Mesenchymal stem cell (in vitro differentiated cells and primary cell): ENCODE data around the gene SMURF1.
A peak's percentile ranks its signal among the peaks of the same experiment; 100 is the strongest.

Experiments used
- DNase-seq: peaks from one replicate; pipeline ENCODE4 v3.0.0-alpha.2; 2013
- H2AFZ ChIP-seq: one replicate; pipeline ENCODE4 v1.6.1; 2013; ENCODE audit warnings: low read depth, mild to moderate bottlenecking, control low read depth, inconsistent platforms, low read length, moderate library complexity
- H2AK5ac ChIP-seq: 2 replicates; pipeline ENCODE4 v1.6.1; 2013; ENCODE audit warnings: low read length, moderate library complexity, mild to moderate bottlenecking, inconsistent platforms; ENCODE audit not compliant: severe bottlenecking
- H2BK120ac ChIP-seq: one replicate; pipeline ENCODE4 v1.6.1; 2013; ENCODE audit warnings: low read depth, mild to moderate bottlenecking, inconsistent platforms, low read length, moderate library complexity
- H2BK12ac ChIP-seq, 2 experiments: one replicate each; pipeline ENCODE4 v1.6.1; 2013; ENCODE audit warnings: inconsistent platforms in 2 of 2, low read length in 2 of 2, mild to moderate bottlenecking in 2 of 2, moderate library complexity in 2 of 2, control low read depth in 1 of 2
- H2BK15ac ChIP-seq: one replicate; pipeline ENCODE4 v1.6.1; 2013; ENCODE audit warnings: mild to moderate bottlenecking, low read depth, inconsistent platforms; ENCODE audit not compliant: poor library complexity, severe bottlenecking
- H2BK5ac ChIP-seq: 2 replicates; pipeline ENCODE4 v1.6.1; 2013; ENCODE audit warnings: low read depth, mild to moderate bottlenecking, low read length, control low read depth, inconsistent platforms; ENCODE audit not compliant: poor library complexity, severe bottlenecking
- H3K14ac ChIP-seq, 2 experiments: one replicate each; pipeline ENCODE4 v1.6.1; 2013; ENCODE audit warnings: inconsistent platforms in 2 of 2, low read length in 2 of 2, control low read depth in 1 of 2, mild to moderate bottlenecking in 1 of 2, moderate library complexity in 1 of 2
- H3K18ac ChIP-seq, 2 experiments: one replicate each; pipeline ENCODE4 v1.6.1; 2013; ENCODE audit warnings: inconsistent platforms in 2 of 2, low read length in 2 of 2, control low read depth in 1 of 2, low read depth in 1 of 2, mild to moderate bottlenecking in 1 of 2
- H3K23ac ChIP-seq, 2 experiments: one replicate each; pipeline ENCODE4 v1.6.1; 2013; ENCODE audit warnings: inconsistent platforms in 2 of 2, low read length in 2 of 2, mild to moderate bottlenecking in 2 of 2, moderate library complexity in 2 of 2, control low read depth in 1 of 2
- H3K27ac ChIP-seq: 2 replicates; pipeline ENCODE4 v1.5.1; 2013; ENCODE audit warnings: mild to moderate bottlenecking, moderate library complexity, low read length, control low read depth, inconsistent platforms; ENCODE audit not compliant: poor library complexity, severe bottlenecking
- H3K27me3 ChIP-seq, 2 experiments: 2 replicates each; pipeline versions ENCODE4 v1.6.1 to v1.7.0; 2013; ENCODE audit warnings: low read length in 2 of 2, mild to moderate bottlenecking in 2 of 2, moderate library complexity in 2 of 2, control low read depth in 1 of 2, inconsistent platforms in 1 of 2; ENCODE audit not compliant: control insufficient read depth in 1 of 2, insufficient read depth in 1 of 2
- H3K36me3 ChIP-seq, 2 experiments: 2 replicates each; pipeline versions ENCODE4 v1.6.1 to v1.7.0; 2013; ENCODE audit warnings: low read length in 2 of 2, control low read depth in 1 of 2, inconsistent platforms in 1 of 2, low read depth in 1 of 2, mild to moderate bottlenecking in 1 of 2; ENCODE audit not compliant: insufficient read depth in 2 of 2, control insufficient read depth in 1 of 2
- H3K4ac ChIP-seq, 2 experiments: one replicate each; pipeline ENCODE4 v1.6.1; 2013; ENCODE audit warnings: inconsistent platforms in 2 of 2, low read length in 2 of 2, mild to moderate bottlenecking in 2 of 2, moderate library complexity in 2 of 2, control low read depth in 1 of 2, low read depth in 1 of 2
- H3K4me1 ChIP-seq: 2 replicates; pipeline ENCODE4 v1.6.1; 2013; ENCODE audit warnings: low read depth, low read length, control low read depth; ENCODE audit not compliant: control insufficient read depth, insufficient read depth
- H3K4me2 ChIP-seq: 2 replicates; pipeline ENCODE4 v1.6.1; 2013; ENCODE audit warnings: low read length, mild to moderate bottlenecking, inconsistent platforms; ENCODE audit not compliant: poor library complexity, severe bottlenecking
- H3K4me3 ChIP-seq, 2 experiments: 2 replicates each; pipeline versions ENCODE4 v1.5.1 to v1.7.0; 2013; ENCODE audit warnings: low read length in 2 of 2, mild to moderate bottlenecking in 2 of 2, control low read depth in 1 of 2, low read depth in 1 of 2; ENCODE audit not compliant: insufficient read depth in 1 of 2
- H3K79me1 ChIP-seq: replicated peaks from 2 replicates; pipeline ENCODE4 v1.6.1; 2013; ENCODE audit warnings: mild to moderate bottlenecking, control low read depth, low read length, inconsistent platforms; ENCODE audit not compliant: poor library complexity, severe bottlenecking
- H3K9ac ChIP-seq: 2 replicates; pipeline ENCODE4 v1.7.0; 2013; ENCODE audit warnings: mild to moderate bottlenecking, low read length, moderate library complexity
- H3K9me3 ChIP-seq: 2 replicates; pipeline ENCODE4 v1.7.0; 2013; ENCODE audit warnings: mild to moderate bottlenecking, low read length; ENCODE audit not compliant: control insufficient read depth
- H4K8ac ChIP-seq: one replicate; pipeline ENCODE4 v1.6.1; 2013; ENCODE audit warnings: inconsistent platforms, mild to moderate bottlenecking, low read length, moderate library complexity
- H4K91ac ChIP-seq: one replicate; pipeline ENCODE4 v1.6.1; 2013; ENCODE audit warnings: mild to moderate bottlenecking, low read length, inconsistent platforms
- WGBS: methylation state at CpG from one replicate; pipeline ENCODE4 v1.1.7; 2013; ENCODE audit warnings: mixed read lengths; 5-methylcytosine and 5-hydroxymethylcytosine counted together

SMURF1 gene

DNA sequence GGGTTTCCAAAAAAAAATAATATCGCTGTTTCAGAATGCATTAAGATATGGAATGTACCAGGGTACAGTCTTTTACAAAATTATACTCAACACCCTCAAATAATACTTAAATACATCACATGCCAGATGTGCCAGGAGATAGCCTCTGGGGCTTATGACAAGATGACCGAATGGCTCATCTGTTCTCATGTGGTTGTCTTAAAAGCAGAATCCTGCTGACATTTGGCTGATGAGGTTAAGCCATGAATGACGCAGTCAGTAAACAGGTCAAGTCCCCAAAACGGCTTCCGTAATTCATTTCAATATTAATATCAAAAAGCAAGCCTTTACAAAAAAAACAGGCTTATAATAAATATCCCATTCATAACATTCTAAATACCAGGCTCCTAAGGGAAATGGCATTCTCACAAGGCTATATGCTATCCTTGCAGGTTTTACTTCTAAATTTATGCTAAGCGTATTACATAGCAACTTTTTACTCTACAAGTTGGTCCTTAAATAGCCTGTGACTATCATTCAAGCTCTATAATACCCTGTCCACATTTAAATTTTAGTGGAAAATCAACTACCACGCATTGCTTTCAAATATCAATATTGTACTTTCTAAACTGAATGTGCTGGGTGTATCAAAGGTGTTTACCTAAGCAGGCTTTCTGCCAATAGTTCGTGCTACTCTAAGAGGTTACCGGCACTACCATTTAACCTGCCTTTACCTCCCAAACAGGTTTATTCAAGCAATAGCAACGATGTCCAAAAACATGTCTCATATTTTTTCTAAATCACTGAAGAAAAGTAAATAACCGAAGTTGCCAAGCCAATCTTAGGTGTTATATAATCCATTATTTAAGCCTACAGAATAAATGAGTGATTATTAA lies 15.6 kb downstream of the SMURF1 start:
- Histone ChIP-seq H3K14ac (no peak overlapping the region), H4K91ac (no peak overlapping the region), H3K23ac (no peak overlapping the region), H4K8ac (no peak overlapping the region), H3K27me3 (no peaks in the 10 kb centered on the region), H2BK5ac (no peak overlapping the region), H2AK5ac (no peak overlapping the region), H3K18ac (no peak overlapping the region), H2BK12ac (no peak overlapping the region), H2BK120ac (no peak overlapping the region), H3K4me2 (no peak overlapping the region), H3K36me3 (no peaks in the 10 kb centered on the region), H3K4me1 (peaks cover 12% of the 10 kb centered on the region), H2BK15ac (no peak overlapping the region), H3K9ac (peak overlapping the region; percentile 78), H3K4me3 (peak overlapping the region in 1 of 2 experiments; percentile 55), H3K9me3 (no peaks in the 10 kb centered on the region), H3K4ac (no peak overlapping the region), H2AFZ (no peak overlapping the region), H3K27ac (no peak overlapping the region), H3K79me1 (peaks cover 6% of the 10 kb centered on the region)
- no peak for DNase-seq
- whole genome bisulfite sequencing: 90% methylated on average over 9 of the region's 11 CpGs

DNA sequence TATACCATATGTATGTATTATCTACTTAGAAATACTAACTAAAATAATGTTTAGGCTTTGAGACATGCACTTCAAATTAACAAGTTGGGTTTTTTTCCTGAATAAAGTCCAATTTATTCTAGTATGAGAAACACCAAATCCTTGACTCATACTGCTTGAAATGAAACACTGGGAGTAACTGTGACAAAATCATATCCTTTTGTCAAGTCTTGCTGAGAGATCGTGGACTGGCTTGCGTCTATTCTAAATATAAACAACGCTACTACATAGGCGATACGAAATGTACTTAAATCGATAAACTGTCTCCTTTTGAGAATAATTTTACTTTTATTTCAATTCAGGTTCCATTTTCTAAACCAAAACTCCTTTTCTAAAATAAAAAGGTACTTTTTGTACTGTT lies 16.3 kb downstream of the SMURF1 start:
- Histone ChIP-seq H2AK5ac (no peak overlapping the region), H3K9me3 (no peaks in the 10 kb centered on the region), H3K14ac (no peak overlapping the region), H3K79me1 (peaks cover 6% of the 10 kb centered on the region), H2BK120ac (no peak overlapping the region), H4K8ac (no peak overlapping the region), H3K4me1 (peaks cover 8% of the 10 kb centered on the region), H2BK5ac (no peak overlapping the region), H3K4ac (no peak overlapping the region), H3K27me3 (no peaks in the 10 kb centered on the region), H3K4me2 (no peak overlapping the region), H3K18ac (no peak overlapping the region), H3K4me3 (peak overlapping the region in 1 of 2 experiments; percentile 55), H3K36me3 (no peaks in the 10 kb centered on the region), H3K23ac (no peak overlapping the region), H4K91ac (no peak overlapping the region), H3K27ac (no peak overlapping the region), H2BK12ac (no peak overlapping the region), H2BK15ac (no peak overlapping the region), H3K9ac (peak overlapping the region; percentile 78), H2AFZ (no peak overlapping the region)
- 89% methylated on average over 6 of the region's 6 CpGs for WGBS
- no peak for DNase-seq

- DNase-seq: no peak
- H4K91ac ChIP-seq: no peak overlapping the region
- H2AK5ac ChIP-seq: no peak overlapping the region
- H4K8ac ChIP-seq: no peak overlapping the region
- H3K9ac ChIP-seq: peak overlapping the region; percentile 78
- H3K4me3 ChIP-seq: peak overlapping the region in 1 of 2 experiments; percentile 59
- no peak overlapping the region for H3K18ac ChIP-seq
- peaks cover 7% of the 10 kb centered on the region for H3K4me1 ChIP-seq
- H2BK15ac ChIP-seq: no peak overlapping the region
- H2BK12ac ChIP-seq: no peak overlapping the region
- H3K23ac ChIP-seq: no peak overlapping the region
- no peak overlapping the region for H2AFZ ChIP-seq
- no peak overlapping the region for H3K27ac ChIP-seq
- no peak overlapping the region for H3K14ac ChIP-seq
- H3K4ac ChIP-seq: no peak overlapping the region
- H3K36me3 ChIP-seq: no peaks in the 10 kb centered on the region
- no peaks in the 10 kb centered on the region for H3K9me3 ChIP-seq
- no peak overlapping the region for H3K4me2 ChIP-seq
- 78% methylated on average over 13 of the region's 14 CpGs for WGBS
- H3K27me3 ChIP-seq: no peaks in the 10 kb centered on the region
- H2BK120ac ChIP-seq: no peak overlapping the region
- H3K79me1 ChIP-seq: peaks cover 6% of the 10 kb centered on the region
- no peak overlapping the region for H2BK5ac ChIP-seq
These were observed 16.9 kb downstream of the SMURF1 start for GRCh38 chr7:99126921-99127553.

DNA sequence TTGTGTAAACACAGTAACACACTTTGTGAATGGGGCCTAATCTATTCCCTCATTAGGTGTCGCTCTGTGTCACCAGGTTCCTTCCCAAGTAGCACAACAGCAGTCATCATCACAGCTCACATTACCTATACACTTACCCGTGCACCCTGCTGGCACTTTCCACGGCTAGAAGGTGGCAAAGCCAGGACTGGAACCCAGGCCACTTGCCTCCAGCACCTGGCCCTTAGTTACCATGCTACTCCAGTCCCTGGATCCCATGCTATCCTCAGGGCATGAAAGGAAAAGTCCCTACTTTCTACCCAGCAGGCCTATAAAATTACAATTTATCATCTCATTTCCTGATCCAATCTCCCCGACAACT lies 18.4 kb downstream of the SMURF1 start:
- Histone ChIP-seq H3K4me2 (no peak overlapping the region), H3K79me1 (peaks cover 3% of the 10 kb centered on the region), H3K4ac (no peak overlapping the region), H3K18ac (no peak overlapping the region), H2BK12ac (no peak overlapping the region), H2BK15ac (no peak overlapping the region), H3K23ac (no peak overlapping the region), H3K14ac (no peak overlapping the region), H2AK5ac (no peak overlapping the region), H4K8ac (no peak overlapping the region), H3K27me3 (no peaks in the 10 kb centered on the region), H2AFZ (no peak overlapping the region), H3K4me3 (no peak overlapping the region), H3K9me3 (no peaks in the 10 kb centered on the region), H3K9ac (no peak overlapping the region), H4K91ac (no peak overlapping the region), H3K36me3 (no peaks in the 10 kb centered on the region), H3K4me1 (peaks cover 7% of the 10 kb centered on the region), H3K27ac (no peak overlapping the region), H2BK5ac (no peak overlapping the region), H2BK120ac (no peak overlapping the region)
- no peak for DNase-seq
- WGBS: 91% methylated on average over 4 of the region's 4 CpGs
